Gastroesophageal sphincter (tissue), 3 donors: ENCODE measurements around the gene USP49.

ENCODE experiments used
- POLR2AphosphoS5 ChIP-seq: sonication (generic); formaldehyde crosslinking; IDR thresholded peaks from one replicate; pipeline ENCODE4 v1.6.1; 2017; ENCODE audit warnings: antibody characterized with exemption
- TF ChIP-seq, protein P1 (sequence below), 4 experiments: fragments of 200-600 bp in 2 of 4; fragments of 450-650 bp in 2 of 4; sonication (generic) in 1 of 4; IDR thresholded peaks; one replicate each; pipeline ENCODE4 v1.5.1; 2017 to 2019; ENCODE audit warnings: antibody characterized with exemption in 4 of 4, mild to moderate bottlenecking in 2 of 4, moderate library complexity in 2 of 4

GRCh38 chr6:41818271-41819054, 76.7 kb downstream of the USP49 start:
- TF ChIP-seq, protein P1, sequence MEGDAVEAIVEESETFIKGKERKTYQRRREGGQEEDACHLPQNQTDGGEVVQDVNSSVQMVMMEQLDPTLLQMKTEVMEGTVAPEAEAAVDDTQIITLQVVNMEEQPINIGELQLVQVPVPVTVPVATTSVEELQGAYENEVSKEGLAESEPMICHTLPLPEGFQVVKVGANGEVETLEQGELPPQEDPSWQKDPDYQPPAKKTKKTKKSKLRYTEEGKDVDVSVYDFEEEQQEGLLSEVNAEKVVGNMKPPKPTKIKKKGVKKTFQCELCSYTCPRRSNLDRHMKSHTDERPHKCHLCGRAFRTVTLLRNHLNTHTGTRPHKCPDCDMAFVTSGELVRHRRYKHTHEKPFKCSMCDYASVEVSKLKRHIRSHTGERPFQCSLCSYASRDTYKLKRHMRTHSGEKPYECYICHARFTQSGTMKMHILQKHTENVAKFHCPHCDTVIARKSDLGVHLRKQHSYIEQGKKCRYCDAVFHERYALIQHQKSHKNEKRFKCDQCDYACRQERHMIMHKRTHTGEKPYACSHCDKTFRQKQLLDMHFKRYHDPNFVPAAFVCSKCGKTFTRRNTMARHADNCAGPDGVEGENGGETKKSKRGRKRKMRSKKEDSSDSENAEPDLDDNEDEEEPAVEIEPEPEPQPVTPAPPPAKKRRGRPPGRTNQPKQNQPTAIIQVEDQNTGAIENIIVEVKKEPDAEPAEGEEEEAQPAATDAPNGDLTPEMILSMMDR (IDR thresholded peaks at IDR 0.05), result no peak
- no peak for TF ChIP-seq POLR2AphosphoS5
